Measurements from ENCODE around the gene SLIT3. TPM values are rescaled to one million over a fixed set of nuclear protein-coding genes. Genes with fewer than 3 reads are reported as not detected.

Gene SLIT3
- total RNA-seq, 3 donors from 2014 or later: 30.7 to 103 (median 54.1) TPM

- no peak for DNase-seq (ENCODE audit: low spot score in 2 of 2)
Observed at GRCh38 chr5:169253071-169253470, 47.9 kb downstream of the SLIT3 start.

GRCh38 chr5:169251333-169252084 is 49.4 kb downstream of the SLIT3 start:
- H3K36me3 ChIP-seq: no peaks in the 10 kb centered on the region
- H3K4me3 ChIP-seq: no peak overlapping the region
- H3K27ac ChIP-seq: peak overlapping the region in 1 of 2 donors; percentile 3
- TF ChIP-seq POLR2AphosphoS5 (IDR thresholded peaks at IDR 0.05) (no peak), POLR2A (IDR thresholded peaks at IDR 0.05) (no peak)
- TF ChIP-seq, protein P1, sequence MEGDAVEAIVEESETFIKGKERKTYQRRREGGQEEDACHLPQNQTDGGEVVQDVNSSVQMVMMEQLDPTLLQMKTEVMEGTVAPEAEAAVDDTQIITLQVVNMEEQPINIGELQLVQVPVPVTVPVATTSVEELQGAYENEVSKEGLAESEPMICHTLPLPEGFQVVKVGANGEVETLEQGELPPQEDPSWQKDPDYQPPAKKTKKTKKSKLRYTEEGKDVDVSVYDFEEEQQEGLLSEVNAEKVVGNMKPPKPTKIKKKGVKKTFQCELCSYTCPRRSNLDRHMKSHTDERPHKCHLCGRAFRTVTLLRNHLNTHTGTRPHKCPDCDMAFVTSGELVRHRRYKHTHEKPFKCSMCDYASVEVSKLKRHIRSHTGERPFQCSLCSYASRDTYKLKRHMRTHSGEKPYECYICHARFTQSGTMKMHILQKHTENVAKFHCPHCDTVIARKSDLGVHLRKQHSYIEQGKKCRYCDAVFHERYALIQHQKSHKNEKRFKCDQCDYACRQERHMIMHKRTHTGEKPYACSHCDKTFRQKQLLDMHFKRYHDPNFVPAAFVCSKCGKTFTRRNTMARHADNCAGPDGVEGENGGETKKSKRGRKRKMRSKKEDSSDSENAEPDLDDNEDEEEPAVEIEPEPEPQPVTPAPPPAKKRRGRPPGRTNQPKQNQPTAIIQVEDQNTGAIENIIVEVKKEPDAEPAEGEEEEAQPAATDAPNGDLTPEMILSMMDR (IDR thresholded peaks at IDR 0.05): no peak
- no peaks in the 10 kb centered on the region for H3K4me1 ChIP-seq
- H3K9me3 ChIP-seq: no peaks in the 10 kb centered on the region
- intact Hi-C loops (cut with DNase I; ENCODE audit: low total_unique reads): loop anchor here (5.0 kb wide), 1 partner anchor 1226 kb away; no protein-coding TSS in a partner anchor
- no peak for DNase-seq (ENCODE audit: low spot score in 2 of 2)
- no peaks in the 10 kb centered on the region for H3K27me3 ChIP-seq

More at GRCh38 chr5:169253071-169253470, 47.9 kb downstream of the SLIT3 start:
- Histone ChIP-seq H3K9me3 (no peaks in the 10 kb centered on the region), H3K4me1 (no peaks in the 10 kb centered on the region), H3K4me3 (no peak overlapping the region), H3K27me3 (no peaks in the 10 kb centered on the region), H3K36me3 (no peaks in the 10 kb centered on the region), H3K27ac (no peak overlapping the region)
- TF ChIP-seq, protein P1 (IDR thresholded peaks at IDR 0.05): no peak
- TF ChIP-seq POLR2AphosphoS5 (IDR thresholded peaks at IDR 0.05) (no peak), POLR2A (IDR thresholded peaks at IDR 0.05) (no peak)
- intact Hi-C loops (cut with DNase I; ENCODE audit: low total_unique reads): loop anchor here (5.0 kb wide), 1 partner anchor 1224 kb away; no protein-coding TSS in a partner anchor

DNA sequence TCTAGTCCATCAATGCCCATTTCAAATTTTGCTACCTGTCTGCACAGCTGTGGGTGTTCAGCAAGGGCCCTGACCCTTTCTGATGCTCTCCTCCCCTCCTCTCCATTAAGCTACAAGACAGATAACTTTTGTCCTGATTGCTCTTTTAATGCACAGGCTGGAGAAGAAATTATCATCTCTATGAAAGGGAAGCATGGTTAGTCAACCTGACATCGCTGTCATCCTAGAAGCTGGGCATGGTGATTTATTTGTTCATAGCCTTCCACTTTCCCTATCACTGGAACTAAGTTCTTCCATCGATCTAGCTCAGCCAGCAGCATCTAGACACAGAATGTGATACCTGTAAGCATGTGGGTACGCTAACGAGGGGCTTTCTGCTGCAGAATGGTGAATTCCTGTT is 50.1 kb downstream of the SLIT3 start:
- Histone ChIP-seq H3K27ac (peak overlapping the region in 1 of 2 donors; percentile 1), H3K27me3 (no peaks in the 10 kb centered on the region), H3K36me3 (no peaks in the 10 kb centered on the region), H3K9me3 (no peaks in the 10 kb centered on the region), H3K4me1 (no peaks in the 10 kb centered on the region), H3K4me3 (no peak overlapping the region)
- intact Hi-C loops (cut with DNase I; ENCODE audit: low total_unique reads): loop anchor here (5.0 kb wide), 1 partner anchor 1226 kb away; no protein-coding TSS in a partner anchor
- DNase-seq (ENCODE audit: low spot score in 2 of 2): no peak
- TF ChIP-seq, protein P1 (IDR thresholded peaks at IDR 0.05): no peak
- no peak for TF ChIP-seq POLR2AphosphoS5 (IDR thresholded peaks at IDR 0.05)
- TF ChIP-seq POLR2A (IDR thresholded peaks at IDR 0.05): no peak

DNA sequence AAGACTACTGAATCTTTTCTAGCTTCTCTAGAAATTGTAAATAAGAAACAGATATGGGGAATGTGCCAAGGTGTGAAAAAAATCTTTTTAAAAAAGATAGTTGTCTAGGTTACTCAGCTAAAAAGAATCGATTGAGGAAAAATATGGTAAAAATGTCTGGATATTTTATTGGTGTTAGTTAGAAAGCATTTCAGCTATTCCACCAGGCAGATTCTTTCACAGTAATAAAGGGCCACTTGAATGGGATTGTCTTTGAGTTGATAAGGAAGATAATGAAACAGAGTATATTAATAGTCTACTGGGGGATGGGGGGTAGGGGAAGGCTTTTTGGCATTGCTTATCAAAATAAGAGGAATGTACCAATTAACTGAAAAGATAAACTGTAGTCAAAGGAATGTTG is 51.9 kb downstream of the SLIT3 start:
- no peaks in the 10 kb centered on the region for H3K27me3 ChIP-seq
- H3K36me3 ChIP-seq: no peaks in the 10 kb centered on the region
- intact Hi-C loops (cut with DNase I; ENCODE audit: low total_unique reads): no loop called here
- no peak for DNase-seq (ENCODE audit: low spot score in 2 of 2)
- H3K4me1 ChIP-seq: no peaks in the 10 kb centered on the region
- peak overlapping the region in 1 of 2 donors; percentile 16 for H3K27ac ChIP-seq
- TF ChIP-seq POLR2A (IDR thresholded peaks at IDR 0.05) (no peak), POLR2AphosphoS5 (IDR thresholded peaks at IDR 0.05) (no peak)
- TF ChIP-seq, protein P1 (IDR thresholded peaks at IDR 0.05): no peak
- H3K4me3 ChIP-seq: no peak overlapping the region
- H3K9me3 ChIP-seq: no peaks in the 10 kb centered on the region

DNA sequence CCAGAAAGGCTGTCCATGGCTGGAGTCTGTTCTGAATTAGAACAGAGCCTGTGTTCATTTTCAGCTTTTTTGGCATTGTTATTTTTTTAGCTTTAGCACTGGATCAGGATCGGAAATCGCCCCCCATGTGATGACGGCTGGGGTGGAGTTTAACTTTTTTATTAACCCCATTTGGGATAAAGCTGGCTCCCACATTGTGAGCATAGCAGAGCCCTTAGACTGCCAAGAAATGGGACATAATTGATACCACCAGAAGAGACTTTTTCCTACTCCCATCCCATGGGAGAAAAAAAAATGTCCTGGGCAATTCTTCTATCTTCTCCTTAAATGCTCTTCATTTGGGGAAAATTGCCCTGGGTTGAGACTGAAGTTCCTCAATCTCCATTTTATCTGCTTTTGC is 52.4 kb downstream of the SLIT3 start:
- Histone ChIP-seq H3K36me3 (no peaks in the 10 kb centered on the region), H3K9me3 (no peaks in the 10 kb centered on the region), H3K4me1 (no peaks in the 10 kb centered on the region), H3K27me3 (no peaks in the 10 kb centered on the region), H3K27ac (peak overlapping the region in 1 of 2 donors; percentile 16), H3K4me3 (no peak overlapping the region)
- TF ChIP-seq, protein P1 (IDR thresholded peaks at IDR 0.05): no peak
- TF ChIP-seq POLR2AphosphoS5 (IDR thresholded peaks at IDR 0.05): peak in 1 of 3 donors; percentile 61
- DNase-seq (ENCODE audit: low spot score in 2 of 2): no peak
- intact Hi-C loops (cut with DNase I; ENCODE audit: low total_unique reads): no loop called here

All from breast epithelium (tissue), 4 donors.